Hepatocyte (in vitro differentiated cells): Measurements from ENCODE around the gene ABHD2. TPM values are rescaled to one million over a fixed set of nuclear protein-coding genes. Genes with fewer than 3 reads are reported as not detected.

ENCODE experiments used
- DNase-seq: peaks from one replicate; pipeline ENCODE4 v3.0.0-alpha.2; 2016; ENCODE audit warnings: low spot score
- H2AFZ ChIP-seq: fragments of 200-600 bp; sonication (generic); 2 replicates; pipeline ENCODE4 v1.6.0; 2016; ENCODE audit warnings: antibody characterized with exemption, mild to moderate bottlenecking
- H3K27ac ChIP-seq: fragments of 200-600 bp; sonication (generic); 2 replicates; pipeline ENCODE4 v1.5.1; 2016; ENCODE audit warnings: mild to moderate bottlenecking
- H3K27me3 ChIP-seq: fragments of 200-600 bp; sonication (generic); 2 replicates; pipeline ENCODE4 v1.6.1; 2016
- H3K36me3 ChIP-seq: fragments of 200-600 bp; sonication (generic); replicated peaks from 2 replicates; pipeline ENCODE4 v1.5.1; 2016; ENCODE audit warnings: low read depth; ENCODE audit not compliant: insufficient read depth
- H3K4me1 ChIP-seq: fragments of 200-600 bp; sonication (generic); 2 replicates; pipeline ENCODE4 v1.5.1; 2016; ENCODE audit warnings: mild to moderate bottlenecking, moderate library complexity; ENCODE audit not compliant: insufficient read depth
- H3K4me2 ChIP-seq: fragments of 200-600 bp; sonication (generic); 2 replicates; pipeline ENCODE4 v1.6.0; 2016
- H3K4me3 ChIP-seq: fragments of 200-600 bp; sonication (generic); 2 replicates; pipeline ENCODE4 v1.5.1; 2016; ENCODE audit warnings: mild to moderate bottlenecking
- H3K79me2 ChIP-seq: fragments of 200-600 bp; sonication (generic); 2 replicates; pipeline ENCODE4 v1.6.0; 2017; ENCODE audit warnings: mild to moderate bottlenecking
- H3K9me2 ChIP-seq: fragments of 200-600 bp; sonication (generic); replicated peaks from 2 replicates; pipeline ENCODE4 v1.6.0; 2017; ENCODE audit warnings: mild to moderate bottlenecking; ENCODE audit not compliant: insufficient read depth
- H3K9me3 ChIP-seq: fragments of 200-600 bp; sonication (generic); 2 replicates; pipeline ENCODE4 v1.5.1; 2016; ENCODE audit warnings: low read depth, mild to moderate bottlenecking
- H4K20me1 ChIP-seq: fragments of 200-600 bp; sonication (generic); 2 replicates; pipeline ENCODE4 v1.6.0; 2016; ENCODE audit warnings: mild to moderate bottlenecking; ENCODE audit not compliant: insufficient read depth, poor library complexity, severe bottlenecking
- CTCF ChIP-seq: fragments of 200-600 bp; sonication (generic); IDR thresholded peaks from 2 replicates; pipeline ENCODE4 v1.5.1; 2016; ENCODE audit warnings: antibody characterized with exemption, mild to moderate bottlenecking; ENCODE audit not compliant: poor library complexity
- EZH2 ChIP-seq: fragments of 200-600 bp; sonication (generic); IDR thresholded peaks from 2 replicates; pipeline ENCODE4 v1.6.1; 2016; ENCODE audit warnings: antibody characterized with exemption, mild to moderate bottlenecking, borderline replicate concordance
- EZH2phosphoT487 ChIP-seq: fragments of 200-600 bp; sonication (generic); IDR thresholded peaks from one replicate; pipeline ENCODE4 v1.6.1; 2018; ENCODE audit warnings: antibody characterized with exemption, mild to moderate bottlenecking, low read depth, moderate library complexity; ENCODE audit not compliant: unreplicated experiment, severe bottlenecking
- WGBS: methylation state at CpG from one replicate; pipeline ENCODE4 v1.1.6; 2016; ENCODE audit warnings: low lambda C conversion rate; ENCODE audit errors: missing lambda C conversion rate; 5-methylcytosine and 5-hydroxymethylcytosine counted together
- polyA plus RNA-seq: library from polyadenylated mRNA; unstranded; fragments of >200 nt; fragmentation: Nextera tagmentation; extraction: Ambion mirVana; gene quantifications from 2 replicates; pipeline ENCODE4 v1.2.1, GENCODE V29; 2016
- total RNA-seq: library from RNA; depleted of rRNA; stranded (reverse); fragments of >200 nt; gene quantifications from 2 replicates; pipeline ENCODE4 v1.2.3, GENCODE V29; 2014

The ABHD2 gene
- total and polyA plus RNA-seq, 2 experiments from 2014 or later: 11.7 to 59.7 TPM

- H3K4me1 ChIP-seq: peaks cover 32% of the 10 kb centered on the region
- no peaks in the 10 kb centered on the region for H3K36me3 ChIP-seq
- no peaks in the 10 kb centered on the region for H4K20me1 ChIP-seq
- DNase-seq: no peak
- no peaks in the 10 kb centered on the region for H3K9me2 ChIP-seq
- no peak overlapping the region for H3K4me3 ChIP-seq
- WGBS: 89% methylated on average over 8 of the region's 8 CpGs
- H3K4me2 ChIP-seq: no peak overlapping the region
- H3K27ac ChIP-seq: no peak overlapping the region
- H3K9me3 ChIP-seq: no peaks in the 10 kb centered on the region
- no peak for TF ChIP-seq EZH2
- TF ChIP-seq CTCF: no peak
- TF ChIP-seq EZH2phosphoT487: no peak
- H3K27me3 ChIP-seq: no peaks in the 10 kb centered on the region
- H2AFZ ChIP-seq: no peak overlapping the region
- peaks cover 87% of the 10 kb centered on the region for H3K79me2 ChIP-seq
Measured at GRCh38 chr15:89095556-89095955, 7.3 kb downstream of the ABHD2 start.

- Histone ChIP-seq H3K9me3 (no peaks in the 10 kb centered on the region), H3K27me3 (no peaks in the 10 kb centered on the region), H3K27ac (no peak overlapping the region), H2AFZ (no peak overlapping the region), H3K4me1 (peaks cover 30% of the 10 kb centered on the region), H4K20me1 (no peaks in the 10 kb centered on the region), H3K36me3 (no peaks in the 10 kb centered on the region), H3K79me2 (peaks cover 80% of the 10 kb centered on the region), H3K4me2 (no peak overlapping the region), H3K4me3 (no peak overlapping the region), H3K9me2 (no peaks in the 10 kb centered on the region)
- 68% methylated on average over 5 of the region's 5 CpGs for WGBS
- no peak for TF ChIP-seq CTCF
- no peak for TF ChIP-seq EZH2phosphoT487
- TF ChIP-seq EZH2: no peak
- DNase-seq: no peak
Measured at GRCh38 chr15:89096664-89097063, 8.4 kb downstream of the ABHD2 start.

- H4K20me1 ChIP-seq: no peaks in the 10 kb centered on the region
- H3K4me2 ChIP-seq: no peak overlapping the region
- H3K9me2 ChIP-seq: no peaks in the 10 kb centered on the region
- TF ChIP-seq EZH2phosphoT487 (no peak), CTCF (no peak), EZH2 (no peak)
- H3K27ac ChIP-seq: no peak overlapping the region
- no peaks in the 10 kb centered on the region for H3K27me3 ChIP-seq
- H3K4me1 ChIP-seq: peaks cover 25% of the 10 kb centered on the region
- H3K9me3 ChIP-seq: no peaks in the 10 kb centered on the region
- WGBS: 63% methylated on average over 1 of the region's 1 CpG
- H3K36me3 ChIP-seq: no peaks in the 10 kb centered on the region
- peaks cover 74% of the 10 kb centered on the region for H3K79me2 ChIP-seq
- H3K4me3 ChIP-seq: no peak overlapping the region
- no peak for DNase-seq
- no peak overlapping the region for H2AFZ ChIP-seq
Measured at GRCh38 chr15:89097313-89097712, 9.1 kb downstream of the ABHD2 start.

- Histone ChIP-seq H3K9me2 (no peaks in the 10 kb centered on the region), H3K79me2 (peaks cover 70% of the 10 kb centered on the region), H4K20me1 (no peaks in the 10 kb centered on the region), H3K4me3 (no peak overlapping the region), H3K27ac (peak overlapping the region; percentile 26), H3K36me3 (no peaks in the 10 kb centered on the region), H3K4me2 (no peak overlapping the region), H3K4me1 (peaks cover 25% of the 10 kb centered on the region), H3K27me3 (no peaks in the 10 kb centered on the region), H3K9me3 (no peaks in the 10 kb centered on the region), H2AFZ (no peak overlapping the region)
- TF ChIP-seq EZH2 (no peak), CTCF (no peak), EZH2phosphoT487 (no peak)
- no peak for DNase-seq
- WGBS: 67% methylated on average over 1 of the region's 1 CpG
Measured at GRCh38 chr15:89098281-89098680, 10.0 kb downstream of the ABHD2 start.
